DMS 273 treated with DMSO at 0.1 percent for 48 hours (cell line): ENCODE measurements around the gene RASGRP3.
"Not testable (repeated sequence)": the region's sequence is repeated elsewhere in the genome, so short reads cannot be mapped to it uniquely, and the experiment has no call there.

Source experiments
- DNase-seq: peaks from one replicate; lab custom pipeline; 2025; lab: John Stamatoyannopoulos, UW

Gene RASGRP3, protein sequence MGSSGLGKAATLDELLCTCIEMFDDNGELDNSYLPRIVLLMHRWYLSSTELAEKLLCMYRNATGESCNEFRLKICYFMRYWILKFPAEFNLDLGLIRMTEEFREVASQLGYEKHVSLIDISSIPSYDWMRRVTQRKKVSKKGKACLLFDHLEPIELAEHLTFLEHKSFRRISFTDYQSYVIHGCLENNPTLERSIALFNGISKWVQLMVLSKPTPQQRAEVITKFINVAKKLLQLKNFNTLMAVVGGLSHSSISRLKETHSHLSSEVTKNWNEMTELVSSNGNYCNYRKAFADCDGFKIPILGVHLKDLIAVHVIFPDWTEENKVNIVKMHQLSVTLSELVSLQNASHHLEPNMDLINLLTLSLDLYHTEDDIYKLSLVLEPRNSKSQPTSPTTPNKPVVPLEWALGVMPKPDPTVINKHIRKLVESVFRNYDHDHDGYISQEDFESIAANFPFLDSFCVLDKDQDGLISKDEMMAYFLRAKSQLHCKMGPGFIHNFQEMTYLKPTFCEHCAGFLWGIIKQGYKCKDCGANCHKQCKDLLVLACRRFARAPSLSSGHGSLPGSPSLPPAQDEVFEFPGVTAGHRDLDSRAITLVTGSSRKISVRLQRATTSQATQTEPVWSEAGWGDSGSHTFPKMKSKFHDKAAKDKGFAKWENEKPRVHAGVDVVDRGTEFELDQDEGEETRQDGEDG

GRCh38 chr2:33476131-33476792, at the start of gene RASGRP3:
Gene RASGRP3, plus strand, starts transcription at chr2:33476649. Its CDS starts 38,488 bp downstream, at chr2:33515137.
- peak; percentile 91 for DNase-seq

GRCh38 chr2:33426666-33427231, 49.7 kb upstream of the RASGRP3 start:
- no peak for DNase-seq

- no peak for DNase-seq
Measured at GRCh38 chr2:33430077-33430476, 46.4 kb upstream of the RASGRP3 start.

DNA sequence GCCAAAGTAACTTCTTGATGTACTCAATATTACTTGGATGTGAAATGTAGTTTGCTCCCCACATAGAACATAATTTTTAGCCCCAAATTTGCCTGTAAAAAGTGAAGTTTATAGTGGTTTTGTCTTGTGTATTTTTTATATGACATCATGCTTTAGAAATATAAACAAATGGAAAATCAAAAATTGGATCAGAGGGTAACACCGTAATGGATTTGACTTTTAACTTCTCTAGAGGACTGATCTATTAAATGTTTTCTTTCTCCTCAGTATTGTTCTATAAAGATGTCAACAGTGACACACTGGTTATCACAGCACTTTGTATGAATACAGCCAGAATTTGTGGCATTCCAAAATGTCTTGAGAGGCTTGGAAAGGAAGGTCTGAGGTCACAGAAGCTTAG, 45.6 kb upstream of the RASGRP3 start:
- DNase-seq: no peak

DNA sequence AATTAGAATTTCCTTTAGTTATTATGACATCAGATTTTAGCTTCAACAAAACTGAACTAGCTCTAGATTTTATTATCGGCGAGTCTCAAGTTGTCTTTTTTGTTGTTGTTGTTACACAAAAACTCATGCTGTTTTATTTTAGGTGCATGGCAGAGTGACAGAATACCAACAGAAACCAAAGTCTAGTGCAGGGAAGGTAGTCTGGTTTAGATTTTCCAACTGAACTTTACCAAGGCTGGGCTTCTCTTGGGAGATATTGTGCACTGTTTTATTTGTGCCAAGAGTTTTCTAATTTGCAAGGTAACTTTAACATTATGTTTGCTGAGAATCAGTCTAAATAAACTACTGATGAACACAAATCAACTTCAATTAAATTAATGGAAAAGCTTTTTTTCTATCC, 43.6 kb upstream of the RASGRP3 start:
- no peak for DNase-seq

DNA sequence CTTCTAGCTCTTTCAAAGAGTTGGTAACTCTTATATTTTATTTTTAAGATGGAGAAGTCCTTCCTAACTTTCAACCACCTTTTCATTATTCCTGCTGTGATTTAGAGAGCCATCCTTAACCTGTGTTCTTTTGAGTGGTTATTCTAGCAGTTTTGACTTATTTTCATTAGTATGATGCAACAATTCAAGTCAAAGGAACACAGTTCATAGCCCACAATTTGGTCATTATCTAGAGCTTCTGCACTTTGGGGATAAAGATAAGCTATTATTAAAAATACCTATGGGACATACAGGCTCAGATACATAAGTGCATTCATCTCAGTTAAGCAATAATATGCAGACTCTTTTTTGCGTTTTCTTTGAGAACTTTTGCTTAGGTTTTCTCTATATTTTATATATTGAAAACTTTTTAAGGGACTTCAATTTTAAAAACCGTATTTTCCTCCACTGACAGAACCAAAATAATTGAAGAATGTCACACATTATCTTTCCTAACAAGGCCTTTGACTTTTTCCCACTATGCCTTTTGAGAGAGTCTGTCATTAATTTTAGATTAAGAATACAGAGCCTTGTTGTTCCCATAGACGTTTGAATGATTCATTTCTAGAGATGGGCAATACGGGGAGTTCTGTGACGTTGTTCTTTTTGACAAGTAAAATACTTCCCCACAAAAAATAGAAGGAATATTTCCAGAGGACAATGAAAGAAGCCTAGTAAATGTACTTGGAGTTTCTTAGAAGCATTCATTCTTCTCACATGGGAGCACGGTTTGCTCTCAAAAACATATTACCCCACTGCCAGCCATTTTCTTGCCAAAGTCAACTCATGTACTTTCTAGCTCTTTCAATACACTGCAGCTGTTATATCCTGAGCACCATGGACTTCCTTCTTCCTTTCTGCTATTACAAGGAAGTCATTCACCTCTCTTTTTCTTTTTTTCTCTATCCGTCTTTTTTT, 42.9 kb upstream of the RASGRP3 start:
- DNase-seq: no peak

GRCh38 chr2:33435518-33435917, 40.9 kb upstream of the RASGRP3 start:
- no peak for DNase-seq

GRCh38 chr2:33436083-33436482, 40.4 kb upstream of the RASGRP3 start:
- no peak for DNase-seq

DNA sequence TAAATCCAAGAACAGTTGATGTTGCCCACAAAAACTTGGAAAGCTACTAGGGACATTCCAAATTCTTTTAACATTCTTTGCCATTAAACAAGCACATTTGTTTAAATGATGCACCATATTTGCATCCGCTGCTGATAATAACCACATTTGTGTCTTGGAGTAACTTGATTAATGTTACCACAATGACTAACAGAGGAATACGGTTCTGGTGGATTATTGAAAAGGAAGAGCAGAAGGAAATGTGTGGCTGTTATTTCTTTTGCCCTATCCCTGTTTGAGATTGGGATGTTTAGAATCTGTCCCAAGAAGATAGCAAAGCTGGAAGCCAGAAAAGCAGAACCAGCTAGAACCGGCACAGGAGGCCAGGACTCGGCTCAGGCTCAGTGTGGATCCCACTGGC, 39.2 kb upstream of the RASGRP3 start:
- no peak for DNase-seq

- DNase-seq: no peak
Measured at GRCh38 chr2:33437815-33438214, 38.6 kb upstream of the RASGRP3 start.

GRCh38 chr2:33441235-33441810, 35.1 kb upstream of the RASGRP3 start:
- peak; percentile 25 for DNase-seq

DNA sequence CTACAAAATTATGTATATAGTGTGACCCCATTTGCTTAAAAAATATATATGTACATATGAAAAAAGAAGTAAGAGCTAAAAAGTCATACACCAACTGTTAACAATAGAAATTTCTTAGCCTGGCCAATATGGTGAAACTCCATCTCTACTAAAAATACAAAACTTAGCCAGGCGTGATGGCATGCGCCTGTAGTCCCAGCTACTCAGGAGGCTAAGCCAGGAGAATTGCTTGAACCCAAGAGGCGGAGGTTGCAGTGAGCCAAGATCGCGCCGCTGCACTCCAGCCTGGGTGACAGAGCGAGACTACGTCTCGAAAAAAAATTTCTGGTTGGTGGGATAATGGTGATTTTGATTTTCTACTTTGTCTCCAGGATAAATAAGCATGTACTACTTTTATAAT, 34.4 kb upstream of the RASGRP3 start:
- DNase-seq: not testable (repeated sequence)

- no peak for DNase-seq
Measured at GRCh38 chr2:33442528-33443079, 33.8 kb upstream of the RASGRP3 start.

DNA sequence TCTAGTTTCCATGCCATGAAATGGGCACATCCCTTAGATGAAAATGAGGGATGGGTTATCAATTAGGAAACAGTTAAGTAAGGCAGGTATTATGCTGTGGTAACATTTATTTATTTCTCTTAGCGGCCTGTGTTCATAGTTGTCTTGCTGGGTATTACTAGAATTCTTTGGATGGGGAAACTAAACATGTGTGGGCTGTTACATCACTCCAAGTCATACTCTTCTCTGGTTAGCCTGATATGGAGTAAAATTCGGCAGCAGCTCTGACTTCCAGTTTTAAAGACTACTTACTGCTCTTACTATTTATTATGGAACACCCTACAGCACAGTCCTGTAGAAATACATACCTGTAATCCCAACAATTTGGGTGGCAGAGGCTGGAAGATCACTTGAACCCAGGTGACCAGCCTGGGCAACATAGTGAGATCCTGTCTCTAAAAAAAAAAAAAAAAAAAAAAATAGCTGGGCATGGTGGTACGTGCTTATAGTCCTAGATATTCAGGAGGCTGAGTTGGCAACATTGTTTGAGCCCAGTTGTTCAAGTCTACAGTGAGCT, 33.1 kb upstream of the RASGRP3 start:
- no peak for DNase-seq

- DNase-seq: no peak
Measured at GRCh38 chr2:33444967-33445366, 31.5 kb upstream of the RASGRP3 start.

DNA sequence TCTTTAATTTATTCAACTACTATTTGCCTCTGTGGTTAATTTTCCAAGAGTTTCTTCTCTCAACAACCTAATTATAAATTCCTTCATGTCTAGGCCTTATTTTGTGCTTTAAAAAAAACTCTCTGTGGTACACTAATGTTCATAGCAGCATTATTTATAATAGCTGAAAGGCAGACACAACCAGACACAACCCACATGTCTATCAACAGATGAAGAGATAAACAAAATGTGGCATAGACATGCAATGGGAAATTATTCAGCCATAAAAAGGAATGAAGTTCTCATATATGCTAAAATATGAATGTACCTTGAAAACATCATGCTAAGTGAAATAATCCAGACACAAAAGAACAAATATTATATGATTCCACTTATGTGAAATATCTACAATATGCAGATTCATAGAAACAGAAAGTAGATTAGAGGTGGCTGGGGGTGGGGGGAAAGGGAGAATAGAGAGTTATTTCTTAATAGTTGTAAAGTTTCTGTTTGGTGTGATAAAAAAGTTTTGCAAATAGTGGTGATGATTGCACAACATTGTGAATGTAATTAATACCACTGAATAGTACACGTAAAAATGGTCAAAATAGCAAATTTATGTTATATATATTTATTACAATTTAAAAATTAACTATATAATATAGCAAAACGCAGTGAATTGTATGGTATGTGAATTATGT, 28.1 kb upstream of the RASGRP3 start:
- no peak for DNase-seq

DNA sequence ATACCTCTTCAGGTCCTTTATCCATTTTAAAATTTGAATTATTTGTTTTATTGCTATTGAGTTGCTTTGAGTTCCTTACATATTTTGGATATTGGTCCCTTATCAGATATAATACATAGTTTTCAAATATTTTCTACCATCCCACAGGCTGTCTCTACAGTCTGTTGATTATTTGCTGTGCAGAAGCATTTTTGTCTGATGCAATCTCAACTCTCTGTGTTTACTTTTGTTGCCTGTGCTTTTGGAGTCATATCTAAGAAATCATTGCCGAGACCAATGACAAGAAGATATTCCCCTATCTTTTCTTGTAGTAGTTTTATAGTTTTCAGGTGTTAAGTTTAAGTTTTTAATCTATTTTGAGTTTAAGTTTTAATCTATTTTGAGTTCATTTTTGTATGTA, 25.2 kb upstream of the RASGRP3 start:
- DNase-seq: no peak

- no peak for DNase-seq
Measured at GRCh38 chr2:33451825-33452224, 24.6 kb upstream of the RASGRP3 start.

DNA sequence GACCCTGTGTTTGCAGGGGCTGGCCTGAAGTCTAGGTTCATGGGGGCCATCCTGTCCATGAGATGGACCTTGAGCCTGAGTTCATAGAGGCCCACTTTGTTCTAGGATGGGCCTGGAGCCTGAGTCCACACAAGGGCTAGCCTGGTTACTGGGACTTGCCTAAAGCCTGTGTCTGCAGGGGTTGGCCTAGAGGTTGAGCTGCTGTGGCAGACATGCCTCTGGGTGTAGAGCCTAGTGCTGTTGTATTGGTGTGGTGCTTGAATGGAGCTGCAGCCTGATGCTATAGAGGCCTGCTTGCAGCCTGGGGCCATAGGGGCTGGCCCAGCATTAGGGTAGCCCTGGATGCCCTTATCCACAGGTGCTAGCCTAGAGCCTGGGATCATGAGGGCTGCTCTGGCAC, 23.9 kb upstream of the RASGRP3 start:
- no peak for DNase-seq
